K562 (cell line): Measurements from ENCODE around the gene RPTN. TPM values are rescaled to one million over a fixed set of nuclear protein-coding genes. Genes with fewer than 3 reads are reported as not detected.

Source experiments
- ATAC-seq: fragments of 200-7000 bp; cut with Tn5 transposase; 3 replicates; pipeline ENCODE4 v1.9.1; 2020; ENCODE audit warnings: moderate library complexity
- BruUV-seq: library from RNA; stranded (reverse); fragments of 400-500 nt; replicated peaks from 2 replicates; lab custom pipeline; 2021; lab: Mats Ljungman, UMichigan
- CTCF ChIA-PET: fragments of 300-600 bp; formaldehyde crosslinking; extraction: SDS; loops from one replicate; lab custom pipeline; 2021; ENCODE audit warnings: low intra/inter-chr PET ratio; lab: Yijun Ruan, JAX
- POLR2A ChIA-PET: fragments of 300-600, 350-650 bp; sonication (Branson Sonifier 250); formaldehyde crosslinking; extraction: SDS; loops from one replicate; lab custom pipeline; 2021; ENCODE audit warnings: antibody characterized with exemption, inconsistent platforms; lab: Yijun Ruan, JAX
- DNase-seq, 4 experiments: peaks; one replicate each; pipeline versions ENCODE4 v3.0.0 to v3.0.0-alpha.2; 2011 to 2018; ENCODE audit warnings: low spot score in 3 of 4, mixed read lengths in 3 of 4; ENCODE audit errors: extremely low read depth in 1 of 4
- FAIRE-seq: peaks from 2 replicates; lab custom pipeline; 2011; peaks lifted over from hg19 to GRCh38; lab: Jason Lieb, UNC
- H2AFZ ChIP-seq: 2 replicates; pipeline ENCODE4 v1.6.0; 2011; ENCODE audit warnings: low read depth, low read length, control low read depth, inconsistent platforms
- H3K27ac ChIP-seq: fragments of 200-600 bp; 3 replicates; pipeline ENCODE4 v1.8.0; 2011; ENCODE audit warnings: low read depth, mild to moderate bottlenecking, control low read depth, inconsistent platforms, low read length, moderate library complexity, mixed read lengths; ENCODE audit errors: extremely low read depth
- H3K27me3 ChIP-seq, 2 experiments: fragments of 300-600 bp in 1 of 2; 2 replicates in 1 of 2; 3 replicates in 1 of 2; pipeline versions ENCODE4 v1.6.0 to v1.8.0; 2011; ENCODE audit warnings: inconsistent platforms in 2 of 2, low read length in 2 of 2, mild to moderate bottlenecking in 1 of 2, mixed read lengths in 1 of 2, moderate library complexity in 1 of 2; ENCODE audit not compliant: control insufficient read depth in 2 of 2, insufficient read depth in 2 of 2
- H3K36me3 ChIP-seq: fragments of 300-600 bp; 3 replicates; pipeline ENCODE4 v1.8.0; 2011; ENCODE audit warnings: mild to moderate bottlenecking, low read length, inconsistent platforms; ENCODE audit not compliant: control insufficient read depth, insufficient read depth
- H3K4me1 ChIP-seq, 2 experiments: fragments of 200-600 bp in 1 of 2; replicated peaks in 1 of 2; 2 replicates in 1 of 2; 3 replicates in 1 of 2; pipeline versions ENCODE4 v1.5.1 to v1.8.0; 2011; ENCODE audit warnings: inconsistent platforms in 2 of 2, low read length in 2 of 2, mild to moderate bottlenecking in 1 of 2, mixed read lengths in 1 of 2, moderate library complexity in 1 of 2; ENCODE audit not compliant: control insufficient read depth in 2 of 2, insufficient read depth in 2 of 2
- H3K4me2 ChIP-seq: 2 replicates; pipeline ENCODE4 v1.6.1; 2011; ENCODE audit warnings: low read length, control low read depth, inconsistent platforms, mixed read lengths; ENCODE audit not compliant: insufficient read depth
- H3K4me3 ChIP-seq: fragments of 200-600 bp; sonication (generic), shearing (Covaris generic); 2 replicates; pipeline ENCODE4 v1.5.1; 2016; ENCODE audit warnings: control low read depth, inconsistent platforms
- H3K79me2 ChIP-seq: fragments of 200-600 bp; 3 replicates; pipeline ENCODE4 v1.8.0; 2011; ENCODE audit warnings: low read length, inconsistent platforms; ENCODE audit not compliant: control insufficient read depth, insufficient read depth
- H3K9ac ChIP-seq, 2 experiments: 2 replicates each; pipeline versions ENCODE4 v1.6.0 to v1.6.1; 2011; ENCODE audit warnings: low read depth in 2 of 2, low read length in 2 of 2, control low read depth in 1 of 2, inconsistent platforms in 1 of 2, mild to moderate bottlenecking in 1 of 2, mixed read lengths in 1 of 2; ENCODE audit not compliant: insufficient read depth in 1 of 2
- H3K9me1 ChIP-seq: one replicate; pipeline ENCODE4 v1.6.0; 2011; ENCODE audit warnings: inconsistent platforms, mild to moderate bottlenecking, low read length, moderate library complexity; ENCODE audit not compliant: control insufficient read depth, insufficient read depth
- H3K9me3 ChIP-seq: replicated peaks from 2 replicates; pipeline ENCODE4 v1.5.1; 2011; ENCODE audit warnings: low read depth, low read length, inconsistent platforms; ENCODE audit not compliant: control insufficient read depth, insufficient read depth
- H4K20me1 ChIP-seq: replicated peaks from 2 replicates; pipeline ENCODE4 v1.6.1; 2011; ENCODE audit warnings: low read length, inconsistent platforms, mixed read lengths; ENCODE audit not compliant: control insufficient read depth, insufficient read depth
- DPF2 ChIP-seq: fragments of 450-650 bp; IDR thresholded peaks from 2 replicates; pipeline ENCODE4 v1.6.1; 2016
- ZEB2 ChIP-seq: fragments of 450-650 bp; IDR thresholded peaks from 2 replicates; pipeline ENCODE4 v1.6.1; 2016
- ZNF431 ChIP-seq: sonication (generic); formaldehyde crosslinking; IDR thresholded peaks from 2 replicates; pipeline ENCODE4 v1.8.0; 2022; ENCODE audit warnings: mild to moderate bottlenecking, missing genetic modification reagents
- ZNF512 ChIP-seq: IDR thresholded peaks from 2 replicates; pipeline ENCODE4 v1.6.1; 2016; ENCODE audit warnings: missing genetic modification characterization, missing compliant biosample characterization
- in situ Hi-C: fragments of 300-500 bp; cut with MboI; formaldehyde crosslinking; loops from 4 replicates; pipeline ENCODE4 v1.15.0; 2018; ENCODE audit warnings: inconsistent platforms, mixed read lengths
- intact Hi-C: fragments of 100-400 bp; cut with micrococcal nuclease; formaldehyde crosslinking; loops from 2 replicates; pipeline ENCODE4 v1.14.2; 2022
- polyA plus RNA-seq, 8 experiments: library from polyadenylated mRNA; depleted of rRNA in 4 of 8; stranded (reverse) in 5 of 8; unstranded in 3 of 8; fragments of >200 nt; fragmentation: Nextera tagmentation in 2 of 8; fragmentation: Illumina TruSeq in 1 of 8; extraction: Ambion mirVana in 2 of 8; extraction: Trizol in 1 of 8; gene quantifications; 2 replicates each; pipeline versions ENCODE4 v1.2.1 to v1.2.3, GENCODE V29; 2011 to 2014; ENCODE audit warnings: inconsistent platforms in 1 of 8, missing spikeins in 1 of 8
- total RNA-seq, 7 experiments: library from RNA; depleted of rRNA in 6 of 7; stranded (reverse); fragments of >200 nt in 6 of 7; fragmentation: Illumina TruSeq in 2 of 7; extraction: Trizol in 2 of 7; gene quantifications; 2 replicates each; pipeline versions ENCODE4 v1.2.1 to v1.2.3, GENCODE V29; 2011 to 2021; ENCODE audit warnings: low replicate concordance in 1 of 7

RPTN gene
- total and polyA plus RNA-seq, 9 of the 15 experiments (the other 6 are each of a cell fraction or from before 2014, with no cell fraction given), result not detected

GRCh38 chr1:152197361-152197941 lies 38.4 kb upstream of the RPTN start:
- CTCF ChIA-PET, result no interaction called here
- H3K9me1 ChIP-seq, result no peaks in the 10 kb centered on the region
- no peak overlapping the region for H3K9ac ChIP-seq
- POLR2A ChIA-PET, result interaction anchor here (1.3 kb wide), 1 partner anchor 10 kb away, joined by 7 read pairs; no protein-coding TSS in a partner anchor
- no peaks in the 10 kb centered on the region for H3K36me3 ChIP-seq
- H3K9me3 ChIP-seq, result no peaks in the 10 kb centered on the region
- no peak overlapping the region for H2AFZ ChIP-seq
- in situ Hi-C loops (no loop called here), intact Hi-C loops (no loop called here)
- no peak overlapping the region for H3K4me3 ChIP-seq
- no peaks in the 10 kb centered on the region for H3K79me2 ChIP-seq
- TF ChIP-seq ZNF512 (peak; percentile 96), DPF2 (no peak)
- H3K27ac ChIP-seq, result no peak overlapping the region
- H3K4me1 ChIP-seq, result no peaks in the 10 kb centered on the region
- no peaks in the 10 kb centered on the region for H3K27me3 ChIP-seq
- no peak for FAIRE-seq
- DNase-seq, result no peak
- ATAC-seq, result no peak
- no peaks in the 10 kb centered on the region for H4K20me1 ChIP-seq
- no TSS peak for BruUV-seq
- H3K4me2 ChIP-seq, result no peak overlapping the region

- ChIA-PET POLR2A (no interaction called here), CTCF (no interaction called here)
- DNase-seq, result no peak
- no peak overlapping the region for H3K9ac ChIP-seq
- H3K9me1 ChIP-seq, result no peaks in the 10 kb centered on the region
- no peaks in the 10 kb centered on the region for H3K36me3 ChIP-seq
- H3K79me2 ChIP-seq, result no peaks in the 10 kb centered on the region
- no peak overlapping the region for H3K4me3 ChIP-seq
- H3K4me2 ChIP-seq, result no peak overlapping the region
- H4K20me1 ChIP-seq, result no peaks in the 10 kb centered on the region
- TF ChIP-seq ZNF431 (CRISPR knock-in tag) (no peak), ZEB2 (no peak)
- intact Hi-C loops (no loop called here), in situ Hi-C loops (loop anchor here (5.0 kb wide), 1 partner anchor 251 kb away; no protein-coding TSS in a partner anchor)
- ATAC-seq, result no peak
- peaks cover 0 to 8% of the 10 kb centered on the region in 2 experiments; a peak in 1 of 5 replicates for H3K4me1 ChIP-seq
- no TSS peak for BruUV-seq
- H3K27me3 ChIP-seq, result no peaks in the 10 kb centered on the region
- no peak for FAIRE-seq
- no peak overlapping the region for H2AFZ ChIP-seq
- no peak overlapping the region for H3K27ac ChIP-seq
- H3K9me3 ChIP-seq, result no peaks in the 10 kb centered on the region
Observed at GRCh38 chr1:152191711-152192110, 32.7 kb upstream of the RPTN start.
